ENCODE results near the gene FEM1C. TPM values are rescaled to one million over a fixed set of nuclear protein-coding genes. Genes with fewer than 3 reads are reported as not detected.

Gene FEM1C
- polyA plus RNA-seq, 1 donor from 2014 or later, result 16.4 TPM

- TF ChIP-seq SMC3 (conservative IDR thresholded peaks at IDR 0.05; ENCODE audit: poor library complexity) (no peak), EZH2 (IDR thresholded peaks at IDR 0.05; ENCODE audit: borderline replicate concordance, insufficient read depth, low read length, poor library complexity, severe bottlenecking) (no peak), CTCF (IDR thresholded peaks at IDR 0.05; ENCODE audit: poor library complexity, severe bottlenecking) (no peak), EP300 (conservative IDR thresholded peaks at IDR 0.05; ENCODE audit: poor library complexity, severe bottlenecking) (no peak), POLR2AphosphoS5 (IDR thresholded peaks at IDR 0.05) (no peak), MXI1 (conservative IDR thresholded peaks at IDR 0.05; ENCODE audit: poor library complexity, severe bottlenecking) (no peak), TAF1 (IDR thresholded peaks at IDR 0.05; ENCODE audit: low read depth) (no peak), RAD21 (conservative IDR thresholded peaks at IDR 0.05) (no peak), REST (IDR thresholded peaks at IDR 0.05; ENCODE audit: borderline replicate concordance) (no peak)
- Histone ChIP-seq H3K27me3 (ENCODE audit: insufficient read depth, low read depth, low read length) (no peaks in the 10 kb centered on the region), H3K36me3 (ENCODE audit: insufficient read depth, low read length) (no peaks in the 10 kb centered on the region), H4K20me1 (ENCODE audit: insufficient read depth) (no peaks in the 10 kb centered on the region), H3F3A (ENCODE audit: insufficient read depth, low read length, poor library complexity, severe bottlenecking) (no peaks in the 10 kb centered on the region), H3K4me3 (ENCODE audit: low read length) (no peak overlapping the region), H3K9ac (ENCODE audit: low read length) (no peak overlapping the region), H3K27ac (ENCODE audit: low read length) (no peak overlapping the region), H2AFZ (ENCODE audit: low read depth, low read length) (no peak overlapping the region), H3K9me3 (ENCODE audit: low read length) (no peaks in the 10 kb centered on the region), H3K4me2 (ENCODE audit: low read length) (no peak overlapping the region), H3K9me2 (ENCODE audit: insufficient read depth, low read length) (no peaks in the 10 kb centered on the region), H3K79me2 (replicated peaks; ENCODE audit: insufficient read depth, low read length) (no peaks in the 10 kb centered on the region)
Observed at GRCh38 chr5:115584501-115584900, 39.9 kb upstream of the FEM1C start.

GRCh38 chr5:115583474-115583873 lies 38.9 kb upstream of the FEM1C start:
- H3K79me2 ChIP-seq (replicated peaks; ENCODE audit: insufficient read depth, low read length), result no peaks in the 10 kb centered on the region
- H4K20me1 ChIP-seq (ENCODE audit: insufficient read depth), result no peaks in the 10 kb centered on the region
- H3F3A ChIP-seq (ENCODE audit: insufficient read depth, low read length, poor library complexity, severe bottlenecking), result no peaks in the 10 kb centered on the region
- no peaks in the 10 kb centered on the region for H3K27me3 ChIP-seq (ENCODE audit: insufficient read depth, low read depth, low read length)
- H3K9me2 ChIP-seq (ENCODE audit: insufficient read depth, low read length), result no peaks in the 10 kb centered on the region
- no peaks in the 10 kb centered on the region for H3K36me3 ChIP-seq (ENCODE audit: insufficient read depth, low read length)
- H3K9ac ChIP-seq (ENCODE audit: low read length), result no peak overlapping the region
- no peak overlapping the region for H3K27ac ChIP-seq (ENCODE audit: low read length)
- no peak overlapping the region for H2AFZ ChIP-seq (ENCODE audit: low read depth, low read length)
- H3K4me2 ChIP-seq (ENCODE audit: low read length), result no peak overlapping the region
- no peaks in the 10 kb centered on the region for H3K9me3 ChIP-seq (ENCODE audit: low read length)
- TF ChIP-seq EZH2 (IDR thresholded peaks at IDR 0.05; ENCODE audit: borderline replicate concordance, insufficient read depth, low read length, poor library complexity, severe bottlenecking) (no peak), REST (IDR thresholded peaks at IDR 0.05; ENCODE audit: borderline replicate concordance) (no peak), SMC3 (conservative IDR thresholded peaks at IDR 0.05; ENCODE audit: poor library complexity) (no peak), TAF1 (IDR thresholded peaks at IDR 0.05; ENCODE audit: low read depth) (no peak), CTCF (IDR thresholded peaks at IDR 0.05; ENCODE audit: poor library complexity, severe bottlenecking) (no peak), RAD21 (conservative IDR thresholded peaks at IDR 0.05) (no peak), EP300 (conservative IDR thresholded peaks at IDR 0.05; ENCODE audit: poor library complexity, severe bottlenecking) (no peak), MXI1 (conservative IDR thresholded peaks at IDR 0.05; ENCODE audit: poor library complexity, severe bottlenecking) (no peak), POLR2AphosphoS5 (IDR thresholded peaks at IDR 0.05) (no peak)
- no peak overlapping the region for H3K4me3 ChIP-seq (ENCODE audit: low read length)

Data from neural cell (in vitro differentiated cells).